Retinal pigment epithelial cell (primary cell): ENCODE measurements around the gene RPS6KB1.
"Not testable (repeated sequence)": the region's sequence is repeated elsewhere in the genome, so short reads cannot be mapped to it uniquely, and the experiment has no call there.

Experiments
- DNase-seq: peaks from one replicate; pipeline ENCODE4 v3.0.0-alpha.2; 2010; ENCODE audit warnings: low read depth
- H3K4me3 ChIP-seq: 2 replicates; pipeline ENCODE4 v1.5.1; 2011; ENCODE audit warnings: mild to moderate bottlenecking, low read length, control low read depth, moderate library complexity
- CTCF ChIP-seq: conservative IDR thresholded peaks from 2 replicates; pipeline ENCODE4 v1.5.1; 2011; ENCODE audit warnings: low read depth, low read length, control low read depth, inconsistent platforms

The RPS6KB1 gene

DNA sequence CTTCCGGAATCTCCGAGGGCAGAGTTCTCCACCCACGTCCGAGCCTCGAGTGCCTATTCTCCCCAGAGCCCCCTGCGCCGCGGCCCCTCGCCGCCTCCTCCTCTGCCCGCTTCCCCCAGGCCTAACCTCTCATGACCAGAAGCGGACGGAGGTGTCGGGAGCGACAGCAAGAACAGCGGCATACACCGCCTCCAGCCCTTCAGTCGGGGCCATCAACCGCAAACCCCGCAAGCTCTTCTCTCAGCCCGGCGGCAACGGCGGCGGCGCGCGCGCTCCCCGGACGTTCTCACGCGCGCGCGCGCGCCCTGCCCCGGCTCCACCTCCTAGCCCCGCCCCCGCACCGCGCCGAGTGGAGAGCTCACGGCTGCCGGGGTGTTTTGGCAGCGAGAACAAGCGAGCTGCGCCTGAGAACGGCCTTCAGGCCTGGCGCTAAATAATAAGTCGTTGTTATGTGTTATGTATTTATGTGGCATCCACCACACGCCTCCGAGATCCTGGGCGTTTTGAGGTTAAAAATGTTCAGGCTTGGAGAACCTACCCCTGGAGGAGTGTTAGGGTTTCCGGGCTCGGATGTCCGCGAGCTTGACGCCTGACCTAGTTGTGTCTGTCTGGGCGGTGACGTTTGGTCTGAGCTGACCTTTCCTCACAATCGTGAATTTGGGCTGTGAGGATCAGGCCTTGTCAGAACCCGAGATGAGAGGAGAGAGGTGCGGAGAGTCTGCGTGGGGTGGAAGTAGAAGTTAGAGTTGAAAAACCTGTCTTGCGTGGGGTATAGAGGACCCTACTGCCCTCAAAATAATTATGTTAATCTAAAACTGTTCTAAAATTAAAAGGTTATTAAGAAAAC is 71.8 kb downstream of the RPS6KB1 start, which contains the start of gene RNFT1:
Gene RNFT1 (minus strand): TSS at position 259 of the 847 bp plus-strand sequence. CDS start 77 bp downstream, at position 182.
- peak within 1 kb of the TSS; percentile 92 for H3K4me3 ChIP-seq
- peak; percentile 42 for DNase-seq
- TF ChIP-seq CTCF: no peak

- DNase-seq, H3K4me3 ChIP-seq: not testable (repeated sequence)
Observed at GRCh38 chr17:59971771-59972170, 78.8 kb downstream of the RPS6KB1 start.

GRCh38 chr17:59972778-59973177 is 79.9 kb downstream of the RPS6KB1 start:
- no peak for DNase-seq
- no peak for TF ChIP-seq CTCF
- no peak overlapping the region for H3K4me3 ChIP-seq

DNA sequence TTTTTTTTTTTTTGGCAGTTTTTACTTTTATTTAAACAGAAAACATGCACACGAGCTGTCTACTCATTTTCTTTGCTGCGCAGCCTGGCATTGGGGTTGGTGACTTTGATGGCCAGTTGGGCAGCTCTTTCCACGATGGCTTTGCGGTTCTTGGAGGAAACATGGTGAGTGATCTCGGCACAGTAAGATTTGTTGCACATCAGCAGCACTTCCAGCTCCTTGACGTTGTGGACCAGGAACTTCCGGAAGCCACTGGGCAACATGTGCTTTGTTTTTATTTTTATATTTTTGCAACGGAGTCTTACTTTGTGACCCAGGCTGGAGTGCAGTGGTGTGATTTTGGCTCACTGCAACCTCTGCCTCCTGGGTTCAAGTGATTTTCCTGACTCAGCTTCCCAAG is 80.6 kb downstream of the RPS6KB1 start:
- not testable (repeated sequence) for H3K4me3 ChIP-seq, DNase-seq

DNA sequence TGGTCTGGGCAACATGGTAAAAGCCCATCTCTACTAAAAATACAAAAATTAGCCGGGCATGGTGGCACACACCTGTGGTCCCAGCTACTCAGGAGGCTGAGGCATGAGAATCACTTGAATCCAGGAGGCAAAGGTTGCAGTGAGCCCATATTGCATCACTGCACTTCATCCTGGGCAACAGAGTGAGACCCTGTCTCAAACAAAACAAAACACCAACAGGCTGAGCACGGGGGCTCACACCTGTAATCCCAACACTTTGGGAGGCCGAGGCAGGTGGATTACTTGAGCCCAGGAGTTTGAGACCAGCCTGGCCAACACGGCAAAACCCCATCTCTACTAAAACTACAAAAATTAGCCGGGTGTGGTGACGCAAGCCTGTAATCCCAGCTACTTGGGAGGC is 82.2 kb downstream of the RPS6KB1 start:
- H3K4me3 ChIP-seq, DNase-seq: not testable (repeated sequence)

- DNase-seq, H3K4me3 ChIP-seq: not testable (repeated sequence)
Observed at GRCh38 chr17:59996608-59997007, 103.7 kb downstream of the RPS6KB1 start.
